Stimulated activated memory B cell treated with anti-CD40 and anti-IgM and Interleukin-4, amounts not matched to agents 10 μg/mL and 1 μg/mL and 100 μg/mL, for 72 hours (primary cell): ENCODE data around the gene LAMA4.
A peak's percentile ranks its signal among the peaks of the same experiment; 100 is the strongest.

Source experiments
- ATAC-seq: fragments of 150-1000 bp; cut with Tn5 transposase; 2 replicates; pipeline ENCODE4 v1.10.0; 2021
- H3K27ac Mint-ChIP-seq: one replicate; pipeline ENCODE4 v1.8.0; 2022; ENCODE audit warnings: mild to moderate bottlenecking, mixed read lengths
- H3K27me3 Mint-ChIP-seq: one replicate; pipeline ENCODE4 v1.8.0; 2022; ENCODE audit warnings: mixed read lengths
- H3K36me3 Mint-ChIP-seq: one replicate; pipeline ENCODE4 v1.8.0; 2022; ENCODE audit warnings: mixed read lengths
- H3K4me1 Mint-ChIP-seq: one replicate; pipeline ENCODE4 v1.8.0; 2022; ENCODE audit warnings: mixed read lengths
- H3K4me3 Mint-ChIP-seq: one replicate; pipeline ENCODE4 v1.8.0; 2022; ENCODE audit warnings: mild to moderate bottlenecking, moderate library complexity, mixed read lengths
- H3K9me3 Mint-ChIP-seq: one replicate; pipeline ENCODE4 v1.8.0; 2022; ENCODE audit warnings: mixed read lengths

The LAMA4 gene

GRCh38 chr6:112179631-112180030, 74.7 kb downstream of the LAMA4 start:
- Mint-ChIP-seq H3K9me3 (no peaks in the 10 kb centered on the region), H3K27me3 (no peaks in the 10 kb centered on the region), H3K36me3 (no peaks in the 10 kb centered on the region), H3K27ac (no peak overlapping the region), H3K4me3 (no peak overlapping the region), H3K4me1 (no peaks in the 10 kb centered on the region)
- ATAC-seq, result no peak

- no peaks in the 10 kb centered on the region for H3K36me3 Mint-ChIP-seq
- H3K4me1 Mint-ChIP-seq, result no peaks in the 10 kb centered on the region
- ATAC-seq, result no peak
- no peaks in the 10 kb centered on the region for H3K9me3 Mint-ChIP-seq
- no peak overlapping the region for H3K4me3 Mint-ChIP-seq
- H3K27ac Mint-ChIP-seq, result no peak overlapping the region
- H3K27me3 Mint-ChIP-seq, result no peaks in the 10 kb centered on the region
Observed at GRCh38 chr6:112178846-112179245, 75.5 kb downstream of the LAMA4 start.

- Mint-ChIP-seq H3K4me3 (no peak overlapping the region), H3K36me3 (no peaks in the 10 kb centered on the region), H3K9me3 (no peaks in the 10 kb centered on the region), H3K27ac (no peak overlapping the region), H3K27me3 (no peaks in the 10 kb centered on the region), H3K4me1 (no peaks in the 10 kb centered on the region)
- no peak for ATAC-seq
Observed at GRCh38 chr6:112177092-112177491, 77.3 kb downstream of the LAMA4 start.

- Mint-ChIP-seq H3K36me3 (no peaks in the 10 kb centered on the region), H3K27me3 (peaks cover 4% of the 10 kb centered on the region), H3K4me1 (no peaks in the 10 kb centered on the region), H3K4me3 (no peak overlapping the region), H3K27ac (no peak overlapping the region), H3K9me3 (no peaks in the 10 kb centered on the region)
- no peak for ATAC-seq
Observed at GRCh38 chr6:112176175-112176574, 78.2 kb downstream of the LAMA4 start.

GRCh38 chr6:112173221-112173804, 81.1 kb downstream of the LAMA4 start:
- Mint-ChIP-seq H3K36me3 (no peaks in the 10 kb centered on the region), H3K4me1 (no peaks in the 10 kb centered on the region), H3K27me3 (peaks cover 26% of the 10 kb centered on the region), H3K9me3 (no peaks in the 10 kb centered on the region), H3K27ac (no peak overlapping the region), H3K4me3 (no peak overlapping the region)
- ATAC-seq, result no peak

GRCh38 chr6:112172540-112172939, 81.8 kb downstream of the LAMA4 start:
- no peak overlapping the region for H3K27ac Mint-ChIP-seq
- H3K36me3 Mint-ChIP-seq, result no peaks in the 10 kb centered on the region
- H3K9me3 Mint-ChIP-seq, result no peaks in the 10 kb centered on the region
- H3K4me3 Mint-ChIP-seq, result no peak overlapping the region
- no peak for ATAC-seq
- peaks cover 27% of the 10 kb centered on the region for H3K27me3 Mint-ChIP-seq
- no peaks in the 10 kb centered on the region for H3K4me1 Mint-ChIP-seq

- ATAC-seq, result no peak
- peaks cover 28% of the 10 kb centered on the region for H3K27me3 Mint-ChIP-seq
- H3K9me3 Mint-ChIP-seq, result no peaks in the 10 kb centered on the region
- no peaks in the 10 kb centered on the region for H3K36me3 Mint-ChIP-seq
- no peaks in the 10 kb centered on the region for H3K4me1 Mint-ChIP-seq
- no peak overlapping the region for H3K4me3 Mint-ChIP-seq
- H3K27ac Mint-ChIP-seq, result no peak overlapping the region
Observed at GRCh38 chr6:112169541-112169940, 84.8 kb downstream of the LAMA4 start.

- Mint-ChIP-seq H3K27ac (no peak overlapping the region), H3K4me1 (peaks cover 25% of the 10 kb centered on the region), H3K27me3 (peaks cover 53% of the 10 kb centered on the region), H3K9me3 (no peaks in the 10 kb centered on the region), H3K36me3 (no peaks in the 10 kb centered on the region), H3K4me3 (peak overlapping the region; percentile 51)
- ATAC-seq, result peak; percentile 90
Observed at GRCh38 chr6:112163295-112164257, 90.8 kb downstream of the LAMA4 start.

- Mint-ChIP-seq H3K27ac (no peak overlapping the region), H3K9me3 (no peaks in the 10 kb centered on the region), H3K4me3 (no peak overlapping the region), H3K27me3 (peaks cover 50% of the 10 kb centered on the region), H3K36me3 (no peaks in the 10 kb centered on the region), H3K4me1 (peaks cover 30% of the 10 kb centered on the region)
- no peak for ATAC-seq
Observed at GRCh38 chr6:112160745-112161144, 93.6 kb downstream of the LAMA4 start.

- Mint-ChIP-seq H3K9me3 (no peaks in the 10 kb centered on the region), H3K27ac (no peak overlapping the region)
Observed at GRCh38 chr6:112156668-112157067, 97.7 kb downstream of the LAMA4 start.

GRCh38 chr6:112155886-112156285, 98.5 kb downstream of the LAMA4 start:
- Mint-ChIP-seq H3K27ac (no peak overlapping the region), H3K27me3 (peaks cover 21% of the 10 kb centered on the region), H3K4me1 (peaks cover 46% of the 10 kb centered on the region), H3K4me3 (no peak overlapping the region), H3K9me3 (no peaks in the 10 kb centered on the region), H3K36me3 (no peaks in the 10 kb centered on the region)
- ATAC-seq, result no peak

More at GRCh38 chr6:112156668-112157067, 97.7 kb downstream of the LAMA4 start:
- no peak for ATAC-seq
- peaks cover 46% of the 10 kb centered on the region for H3K4me1 Mint-ChIP-seq
- peaks cover 29% of the 10 kb centered on the region for H3K27me3 Mint-ChIP-seq
- H3K36me3 Mint-ChIP-seq, result no peaks in the 10 kb centered on the region
- no peak overlapping the region for H3K4me3 Mint-ChIP-seq

GRCh38 chr6:112154711-112155110, 99.7 kb downstream of the LAMA4 start:
- Mint-ChIP-seq H3K9me3 (no peaks in the 10 kb centered on the region), H3K27ac (no peak overlapping the region), H3K4me3 (no peak overlapping the region), H3K27me3 (peaks cover 9% of the 10 kb centered on the region), H3K4me1 (peaks cover 44% of the 10 kb centered on the region), H3K36me3 (no peaks in the 10 kb centered on the region)
- no peak for ATAC-seq

- peak; percentile 16 for ATAC-seq
- Mint-ChIP-seq H3K4me3 (no peak overlapping the region), H3K27ac (no peak overlapping the region), H3K9me3 (no peaks in the 10 kb centered on the region), H3K36me3 (no peaks in the 10 kb centered on the region), H3K4me1 (peaks cover 37% of the 10 kb centered on the region), H3K27me3 (peaks cover 4% of the 10 kb centered on the region)
Observed at GRCh38 chr6:112153926-112154607, 100.3 kb downstream of the LAMA4 start.

- no peak for ATAC-seq
- H3K27me3 Mint-ChIP-seq, result peaks cover 9% of the 10 kb centered on the region
- peaks cover 27% of the 10 kb centered on the region for H3K4me1 Mint-ChIP-seq
- H3K4me3 Mint-ChIP-seq, result no peak overlapping the region
- no peaks in the 10 kb centered on the region for H3K36me3 Mint-ChIP-seq
- no peak overlapping the region for H3K27ac Mint-ChIP-seq
- H3K9me3 Mint-ChIP-seq, result no peaks in the 10 kb centered on the region
Observed at GRCh38 chr6:112150363-112150762, 104.0 kb downstream of the LAMA4 start.

- H3K4me3 Mint-ChIP-seq, result no peak overlapping the region
- no peak for ATAC-seq
- H3K36me3 Mint-ChIP-seq, result no peaks in the 10 kb centered on the region
- no peak overlapping the region for H3K27ac Mint-ChIP-seq
- no peaks in the 10 kb centered on the region for H3K9me3 Mint-ChIP-seq
- peaks cover 9% of the 10 kb centered on the region for H3K27me3 Mint-ChIP-seq
- peaks cover 25% of the 10 kb centered on the region for H3K4me1 Mint-ChIP-seq
Observed at GRCh38 chr6:112149719-112150263, 104.6 kb downstream of the LAMA4 start.
